SJCRH30 (cell line): ENCODE results near the gene ATF7. TPM values are rescaled to one million over a fixed set of nuclear protein-coding genes. Genes with fewer than 3 reads are reported as not detected.
A peak's percentile ranks its signal among the peaks of the same experiment; 100 is the strongest.
"Not testable (repeated sequence)": the region's sequence is repeated elsewhere in the genome, so short reads cannot be mapped to it uniquely, and the experiment has no call there.

ENCODE experiments used
- DNase-seq, 2 experiments: peaks; one replicate each; pipeline ENCODE4 v3.0.0-alpha.2; 2015 to 2020
- H3K27ac ChIP-seq: fragments of 250-450 bp; sonication (Bioruptor Pico); 2 replicates; pipeline ENCODE4 v1.5.1; 2020; ENCODE audit warnings: mild to moderate bottlenecking, moderate library complexity
- H3K27me3 ChIP-seq: fragments of 250-450 bp; sonication (Bioruptor Pico); 2 replicates; pipeline ENCODE4 v1.5.1; 2020; ENCODE audit warnings: mild to moderate bottlenecking, moderate library complexity
- H3K36me3 ChIP-seq: fragments of 250-450 bp; sonication (Bioruptor Pico); 2 replicates; pipeline ENCODE4 v1.5.1; 2020; ENCODE audit warnings: mild to moderate bottlenecking, moderate library complexity
- H3K4me1 ChIP-seq: fragments of 250-450 bp; sonication (Bioruptor Pico); 2 replicates; pipeline ENCODE4 v1.5.1; 2020; ENCODE audit warnings: mild to moderate bottlenecking, moderate library complexity
- H3K4me3 ChIP-seq: fragments of 250-450 bp; sonication (Bioruptor Pico); 2 replicates; pipeline ENCODE4 v1.5.1; 2020; ENCODE audit warnings: mild to moderate bottlenecking, moderate library complexity
- H3K9me3 ChIP-seq: fragments of 250-450 bp; sonication (Bioruptor Pico); replicated peaks from 2 replicates; pipeline ENCODE4 v1.5.1; 2020; ENCODE audit warnings: mild to moderate bottlenecking, moderate library complexity
- total RNA-seq: library from RNA; depleted of rRNA; stranded (reverse); fragments of >200 nt; shearing (Covaris generic); gene quantifications from 2 replicates; pipeline ENCODE4 v1.2.3, GENCODE V29; 2014

Gene ATF7
- total RNA-seq, 1 experiment from 2014 or later: 13.3 TPM

- Histone ChIP-seq H3K27me3 (no peaks in the 10 kb centered on the region), H3K4me3 (no peak overlapping the region), H3K4me1 (no peaks in the 10 kb centered on the region), H3K36me3 (no peaks in the 10 kb centered on the region; the same call in none of the 2 replicates), H3K9me3 (no peaks in the 10 kb centered on the region), H3K27ac (no peak overlapping the region)
- no peak for DNase-seq
Measured at GRCh38 chr12:53617700-53618099, 8.5 kb downstream of the ATF7 start.

- no peaks in the 10 kb centered on the region for H3K27me3 ChIP-seq
- DNase-seq: no peak
- no peak overlapping the region for H3K27ac ChIP-seq
- no peaks in the 10 kb centered on the region for H3K9me3 ChIP-seq
- H3K4me1 ChIP-seq: no peaks in the 10 kb centered on the region
- no peak overlapping the region for H3K4me3 ChIP-seq
- H3K36me3 ChIP-seq: no peaks in the 10 kb centered on the region; the same call in none of the 2 replicates
Measured at GRCh38 chr12:53616950-53617349, 9.2 kb downstream of the ATF7 start.

- Histone ChIP-seq H3K27me3 (no peaks in the 10 kb centered on the region), H3K9me3 (no peaks in the 10 kb centered on the region), H3K4me3 (no peak overlapping the region), H3K36me3 (no peaks in the 10 kb centered on the region; the same call in none of the 2 replicates), H3K27ac (no peak overlapping the region), H3K4me1 (no peaks in the 10 kb centered on the region)
- DNase-seq: no peak
Measured at GRCh38 chr12:53613821-53614220, 12.4 kb downstream of the ATF7 start.

- no peaks in the 10 kb centered on the region for H3K9me3 ChIP-seq
- H3K27me3 ChIP-seq: no peaks in the 10 kb centered on the region
Measured at GRCh38 chr12:53612978-53613377, 13.2 kb downstream of the ATF7 start.

GRCh38 chr12:53611304-53611703 lies 14.9 kb downstream of the ATF7 start:
- H3K36me3 ChIP-seq: no peaks in the 10 kb centered on the region
- DNase-seq: no peak
- no peak overlapping the region for H3K4me3 ChIP-seq
- H3K27ac ChIP-seq: no peak overlapping the region
- H3K27me3 ChIP-seq: no peaks in the 10 kb centered on the region
- no peaks in the 10 kb centered on the region for H3K9me3 ChIP-seq
- no peaks in the 10 kb centered on the region for H3K4me1 ChIP-seq

More at GRCh38 chr12:53612978-53613377, 13.2 kb downstream of the ATF7 start:
- no peak for DNase-seq
- H3K27ac ChIP-seq: no peak overlapping the region
- no peak overlapping the region for H3K4me3 ChIP-seq
- no peaks in the 10 kb centered on the region; the same call in none of the 2 replicates for H3K36me3 ChIP-seq
- no peaks in the 10 kb centered on the region for H3K4me1 ChIP-seq

GRCh38 chr12:53606688-53607087 lies 19.5 kb downstream of the ATF7 start:
- not testable (repeated sequence) for DNase-seq, H3K9me3 ChIP-seq, H3K4me1 ChIP-seq, H3K27ac ChIP-seq, H3K36me3 ChIP-seq, H3K27me3 ChIP-seq, H3K4me3 ChIP-seq

GRCh38 chr12:53604581-53604980 lies 21.6 kb downstream of the ATF7 start:
- no peak overlapping the region for H3K4me3 ChIP-seq
- H3K4me1 ChIP-seq: no peaks in the 10 kb centered on the region
- peaks cover 4% of the 10 kb centered on the region; the same call in 1 of the 2 replicates for H3K36me3 ChIP-seq
- no peaks in the 10 kb centered on the region for H3K9me3 ChIP-seq
- H3K27ac ChIP-seq: no peak overlapping the region
- H3K27me3 ChIP-seq: no peaks in the 10 kb centered on the region
- DNase-seq: no peak

- H3K36me3 ChIP-seq: peaks cover 6% of the 10 kb centered on the region; the same call in 1 of the 2 replicates
- no peaks in the 10 kb centered on the region for H3K4me1 ChIP-seq
- no peaks in the 10 kb centered on the region for H3K27me3 ChIP-seq
- no peak overlapping the region for H3K27ac ChIP-seq
- DNase-seq: no peak
- no peak overlapping the region for H3K4me3 ChIP-seq
- no peaks in the 10 kb centered on the region for H3K9me3 ChIP-seq
Measured at GRCh38 chr12:53603804-53604203, 22.4 kb downstream of the ATF7 start.

GRCh38 chr12:53603196-53603595 lies 23.0 kb downstream of the ATF7 start:
- H3K27me3 ChIP-seq: no peaks in the 10 kb centered on the region
- no peaks in the 10 kb centered on the region for H3K9me3 ChIP-seq
- no peak overlapping the region for H3K27ac ChIP-seq
- H3K4me1 ChIP-seq: no peaks in the 10 kb centered on the region
- H3K36me3 ChIP-seq: peaks cover 6% of the 10 kb centered on the region; the same call in 1 of the 2 replicates
- DNase-seq: no peak
- no peak overlapping the region for H3K4me3 ChIP-seq

GRCh38 chr12:53602176-53602864 lies 23.9 kb downstream of the ATF7 start:
- no peak for DNase-seq
- H3K36me3 ChIP-seq: peaks cover 6% of the 10 kb centered on the region; the same call in 1 of the 2 replicates
- H3K4me3 ChIP-seq: no peak overlapping the region
- no peaks in the 10 kb centered on the region for H3K9me3 ChIP-seq
- H3K27me3 ChIP-seq: no peaks in the 10 kb centered on the region
- H3K27ac ChIP-seq: no peak overlapping the region
- H3K4me1 ChIP-seq: no peaks in the 10 kb centered on the region; the same call in 1 of the 2 replicates

GRCh38 chr12:53601296-53601847 lies 24.8 kb downstream of the ATF7 start:
- no peak overlapping the region for H3K27ac ChIP-seq
- no peak for DNase-seq
- no peaks in the 10 kb centered on the region for H3K27me3 ChIP-seq
- H3K4me1 ChIP-seq: peaks cover 5% of the 10 kb centered on the region
- no peak overlapping the region for H3K4me3 ChIP-seq
- peaks cover 6% of the 10 kb centered on the region; the same call in 1 of the 2 replicates for H3K36me3 ChIP-seq
- H3K9me3 ChIP-seq: no peaks in the 10 kb centered on the region

- Histone ChIP-seq H3K4me1 (peaks cover 5% of the 10 kb centered on the region), H3K4me3 (no peak overlapping the region), H3K36me3 (peaks cover 6% of the 10 kb centered on the region; the same call in 1 of the 2 replicates), H3K27me3 (no peaks in the 10 kb centered on the region), H3K9me3 (no peaks in the 10 kb centered on the region), H3K27ac (no peak overlapping the region)
- DNase-seq: no peak
Measured at GRCh38 chr12:53600490-53601295, 25.5 kb downstream of the ATF7 start.

- Histone ChIP-seq H3K27me3 (no peaks in the 10 kb centered on the region), H3K36me3 (peaks cover 6% of the 10 kb centered on the region; the same call in 1 of the 2 replicates), H3K4me1 (peaks cover 5% of the 10 kb centered on the region), H3K4me3 (no peak overlapping the region), H3K27ac (no peak overlapping the region), H3K9me3 (no peaks in the 10 kb centered on the region)
- DNase-seq: no peak
Measured at GRCh38 chr12:53599579-53599978, 26.6 kb downstream of the ATF7 start.

GRCh38 chr12:53598971-53599370 lies 27.2 kb downstream of the ATF7 start:
- not testable (repeated sequence) for H3K36me3 ChIP-seq, H3K4me3 ChIP-seq, DNase-seq, H3K27ac ChIP-seq, H3K27me3 ChIP-seq, H3K9me3 ChIP-seq, H3K4me1 ChIP-seq

GRCh38 chr12:53596920-53597363 lies 29.2 kb downstream of the ATF7 start:
- peak in 1 of 2 experiments; percentile 32 for DNase-seq
- H3K9me3 ChIP-seq: no peaks in the 10 kb centered on the region
- H3K36me3 ChIP-seq: peaks cover 6% of the 10 kb centered on the region; the same call in 1 of the 2 replicates
- no peak overlapping the region for H3K27ac ChIP-seq
- no peak overlapping the region for H3K4me3 ChIP-seq
- H3K4me1 ChIP-seq: peaks cover 5% of the 10 kb centered on the region
- no peaks in the 10 kb centered on the region for H3K27me3 ChIP-seq
